IMR-90 (cell line): Measurements from ENCODE around the gene ZNF541.

Source experiments
- CEBPB ChIP-seq: IDR thresholded peaks from 2 replicates; pipeline ENCODE4 v1.6.1; 2012; ENCODE audit warnings: low read depth, low read length, improper control_type of control experiment
- CHD1 ChIP-seq: IDR thresholded peaks from 2 replicates; pipeline ENCODE4 v1.6.1; 2012; ENCODE audit warnings: low read depth, low read length, improper control_type of control experiment
- CTCF ChIP-seq: conservative IDR thresholded peaks from 2 replicates; pipeline ENCODE4 v1.5.1; 2012; ENCODE audit warnings: mild to moderate bottlenecking, low read depth, low read length, improper control_type of control experiment
- ELK1 ChIP-seq: fragments of 150-350 bp; IDR thresholded peaks from 2 replicates; pipeline ENCODE4 v1.6.1; 2016; ENCODE audit warnings: low read depth, mild to moderate bottlenecking, low read length, moderate library complexity, borderline replicate concordance
- MAFK ChIP-seq: IDR thresholded peaks from 2 replicates; pipeline ENCODE4 v1.6.1; 2012; ENCODE audit warnings: low read depth, low read length, improper control_type of control experiment
- MAZ ChIP-seq: IDR thresholded peaks from 2 replicates; pipeline ENCODE4 v1.6.1; 2012; ENCODE audit warnings: low read depth, mild to moderate bottlenecking, low read length, improper control_type of control experiment, moderate library complexity, borderline replicate concordance
- MXI1 ChIP-seq: IDR thresholded peaks from 2 replicates; pipeline ENCODE4 v1.6.1; 2012; ENCODE audit warnings: low read depth, mild to moderate bottlenecking, low read length, moderate library complexity, borderline replicate concordance
- POLR2A ChIP-seq: IDR thresholded peaks from 2 replicates; pipeline ENCODE4 v1.6.1; 2012; ENCODE audit warnings: mild to moderate bottlenecking, low read depth, low read length
- RAD21 ChIP-seq: IDR thresholded peaks from 2 replicates; pipeline ENCODE4 v1.6.1; 2012; ENCODE audit warnings: low read length, improper control_type of control experiment
- RCOR1 ChIP-seq: IDR thresholded peaks from 2 replicates; pipeline ENCODE4 v1.6.1; 2012; ENCODE audit warnings: mild to moderate bottlenecking, low read length, improper control_type of control experiment; ENCODE audit not compliant: insufficient replicate concordance
- RFX5 ChIP-seq: IDR thresholded peaks from 2 replicates; pipeline ENCODE4 v1.8.0; 2012; ENCODE audit warnings: low read depth, mild to moderate bottlenecking, low read length, moderate library complexity
- SMC3 ChIP-seq: fragments of 150-350 bp; IDR thresholded peaks from 2 replicates; pipeline ENCODE4 v1.6.1; 2016; ENCODE audit warnings: low read depth, mild to moderate bottlenecking, antibody characterized with exemption, low read length, moderate library complexity
- USF2 ChIP-seq: fragments of 150-350 bp; IDR thresholded peaks from 2 replicates; pipeline ENCODE4 v1.6.1; 2017; ENCODE audit warnings: mild to moderate bottlenecking, antibody characterized with exemption, low read length, low read depth

GRCh38 chr19:47561440-47562057, 11.4 kb downstream of the ZNF541 start:
- TF ChIP-seq USF2 (no peak), MXI1 (no peak), CTCF (no peak), RFX5 (no peak), POLR2A (no peak), RCOR1 (no peak), RAD21 (no peak), ELK1 (no peak), CEBPB (no peak), MAFK (no peak), CHD1 (no peak), SMC3 (no peak), MAZ (no peak)
